Measurements from ENCODE around the gene INAFM1.

DNA sequence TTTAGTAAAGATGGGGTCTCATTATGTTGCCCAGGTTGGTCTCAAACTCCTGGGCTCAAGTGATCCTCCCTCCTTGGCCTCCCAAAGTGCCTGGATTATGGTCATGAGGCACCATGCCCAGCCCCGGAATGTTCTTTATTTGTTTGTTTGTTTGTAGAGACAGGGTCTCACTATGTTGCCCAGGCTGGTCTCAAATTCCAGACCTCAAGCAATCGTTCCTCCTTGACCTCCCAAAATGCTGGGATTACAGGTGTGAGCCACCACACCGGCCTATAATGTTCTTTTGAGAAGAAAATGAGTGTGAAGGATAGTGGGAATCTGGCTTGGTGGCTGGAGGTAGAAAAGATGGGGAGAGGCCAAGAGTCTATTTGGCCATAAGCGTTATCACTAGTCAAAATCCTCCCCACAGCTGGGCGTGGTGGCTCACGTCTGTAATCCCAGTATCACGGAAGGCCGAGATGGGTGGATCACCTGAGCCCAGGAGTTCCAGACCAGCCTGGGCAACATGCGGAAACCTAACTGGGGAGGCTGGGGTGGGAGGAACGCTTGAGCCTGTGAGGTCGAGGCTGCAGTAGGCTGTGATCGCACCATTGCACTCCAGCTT is 38.5 kb upstream of the INAFM1 start:
- TF ChIP-seq POLR2A (IDR thresholded peaks at IDR 0.05; ENCODE audit: low read length) (no peak), GATA1 (IDR thresholded peaks at IDR 0.05; ENCODE audit: low read depth, low read length) (no peak)
